GM12864 (cell line): ENCODE results near the gene WNT7B.

Source experiments
- DNase-seq: peaks from one replicate; pipeline ENCODE4 v3.0.0-alpha.2; 2011; ENCODE audit warnings: low read depth
- H3K4me3 ChIP-seq: 2 replicates; pipeline ENCODE4 v1.5.1; 2011; ENCODE audit warnings: mild to moderate bottlenecking, low read depth, low read length, control low read depth
- CTCF ChIP-seq: IDR thresholded peaks from 2 replicates; pipeline ENCODE4 v1.5.1; 2011; ENCODE audit warnings: low read depth, mild to moderate bottlenecking, moderate library complexity, low read length, control low read depth, inconsistent platforms; ENCODE audit errors: missing control alignments

The WNT7B gene

GRCh38 chr22:45966320-45966894 lies 10.6 kb downstream of the WNT7B start:
- DNase-seq = no peak
- no peak for TF ChIP-seq CTCF
- H3K4me3 ChIP-seq = no peak overlapping the region

GRCh38 chr22:45965563-45965962 lies 11.4 kb downstream of the WNT7B start:
- no peak for TF ChIP-seq CTCF
- no peak for DNase-seq
- H3K4me3 ChIP-seq = no peak overlapping the region

GRCh38 chr22:45964926-45965527 lies 11.9 kb downstream of the WNT7B start:
- no peak for DNase-seq
- H3K4me3 ChIP-seq = no peak overlapping the region

GRCh38 chr22:45964372-45964771 lies 12.6 kb downstream of the WNT7B start:
- no peak overlapping the region for H3K4me3 ChIP-seq
- no peak for DNase-seq
- TF ChIP-seq CTCF = no peak

More at GRCh38 chr22:45964926-45965527, 11.9 kb downstream of the WNT7B start:
- TF ChIP-seq CTCF = no peak

GRCh38 chr22:45963821-45964220 lies 13.1 kb downstream of the WNT7B start:
- no peak overlapping the region for H3K4me3 ChIP-seq

GRCh38 chr22:45962756-45963324 lies 14.1 kb downstream of the WNT7B start:
- H3K4me3 ChIP-seq = no peak overlapping the region
- TF ChIP-seq CTCF = no peak
- DNase-seq = no peak

More at GRCh38 chr22:45963821-45964220, 13.1 kb downstream of the WNT7B start:
- DNase-seq = no peak
- no peak for TF ChIP-seq CTCF

- no peak for DNase-seq
- no peak for TF ChIP-seq CTCF
- no peak overlapping the region for H3K4me3 ChIP-seq
These were observed 14.6 kb downstream of the WNT7B start for GRCh38 chr22:45962434-45962718.
